GM12878 (cell line): ENCODE measurements around the gene TMEM167B. TPM values are rescaled to one million over a fixed set of nuclear protein-coding genes. Genes with fewer than 3 reads are reported as not detected.
A peak's percentile ranks its signal among the peaks of the same experiment; 100 is the strongest.

Experiments used
- ATAC-seq: fragments of 200-7000 bp; cut with Tn5 transposase; 3 replicates; pipeline ENCODE4 v1.9.1; 2020; ENCODE audit warnings: mild to moderate bottlenecking, moderate library complexity
- Bru-seq: library from RNA; stranded (reverse); fragments of 400-500 nt; gene quantifications from one replicate; lab custom pipeline; 2021; lab: Mats Ljungman, UMichigan
- BruChase-seq, 2 experiments: library from RNA; stranded (reverse); fragments of 400-500 nt; gene quantifications; one replicate each; lab custom pipeline; 2021; lab: Mats Ljungman, UMichigan
- BruUV-seq: library from RNA; stranded (reverse); fragments of 400-500 nt; replicated peaks from 2 replicates; lab custom pipeline; 2021; lab: Mats Ljungman, UMichigan
- CTCF ChIA-PET: fragments of 300-600 bp; sonication (Branson Sonifier 250); formaldehyde crosslinking; extraction: SDS; loops from one replicate; lab custom pipeline; 2021; ENCODE audit warnings: inconsistent platforms; lab: Yijun Ruan, JAX
- POLR2A ChIA-PET: fragments of 350-600 bp; formaldehyde crosslinking; extraction: SDS; loops from one replicate; lab custom pipeline; 2021; ENCODE audit warnings: inconsistent platforms; lab: Charles Lee
- RAD21 ChIA-PET: fragments of 300-600 bp; sonication (Branson Sonifier 250); formaldehyde crosslinking; loops from one replicate; lab custom pipeline; 2023; ENCODE audit warnings: antibody characterized with exemption; ENCODE audit not compliant: unreplicated experiment; lab: Charles Lee
- SMC1A ChIA-PET: fragments of 300-600 bp; sonication (Branson Sonifier 250); formaldehyde crosslinking; loops from one replicate; lab custom pipeline; 2023; ENCODE audit not compliant: unreplicated experiment, uncharacterized antibody; lab: Charles Lee
- DNase-seq: peaks from one replicate; pipeline ENCODE4 v3.0.0-alpha.2; 2011; ENCODE audit warnings: low read depth, low spot score
- FAIRE-seq: peaks from 3 replicates; lab custom pipeline; 2011; peaks lifted over from hg19 to GRCh38; lab: Jason Lieb, UNC
- H2AFZ ChIP-seq: 2 replicates; pipeline ENCODE4 v1.6.0; 2011; ENCODE audit warnings: low read depth, low read length, control low read depth; ENCODE audit not compliant: control insufficient read depth
- H3K27ac ChIP-seq: 2 replicates; pipeline ENCODE4 v1.5.1; 2011; ENCODE audit warnings: control low read depth; ENCODE audit not compliant: control insufficient read depth, insufficient read depth
- H3K27me3 ChIP-seq, 2 experiments: replicated peaks in 1 of 2; 2 replicates each; pipeline versions ENCODE4 v1.6.0 to v1.6.1; 2011; ENCODE audit warnings: low read length in 1 of 2; ENCODE audit not compliant: control insufficient read depth in 2 of 2, insufficient read depth in 2 of 2
- H3K36me3 ChIP-seq, 2 experiments: 2 replicates each; pipeline ENCODE4 v1.5.1; 2011; ENCODE audit warnings: low read length in 1 of 2; ENCODE audit not compliant: control insufficient read depth in 2 of 2, insufficient read depth in 2 of 2
- H3K4me1 ChIP-seq: 2 replicates; pipeline ENCODE4 v1.6.1; 2011; ENCODE audit warnings: mild to moderate bottlenecking, low read length, moderate library complexity, mixed read lengths; ENCODE audit not compliant: control insufficient read depth, insufficient read depth
- H3K4me2 ChIP-seq: 2 replicates; pipeline ENCODE4 v1.6.0; 2011; ENCODE audit warnings: control low read depth; ENCODE audit not compliant: control insufficient read depth, insufficient read depth
- H3K4me3 ChIP-seq: fragments of 200-600 bp; sonication (generic); 2 replicates; pipeline ENCODE4 v1.5.1; 2016
- H3K79me2 ChIP-seq: 2 replicates; pipeline ENCODE4 v1.6.0; 2011; ENCODE audit warnings: low read length; ENCODE audit not compliant: control insufficient read depth, insufficient read depth
- H3K9ac ChIP-seq: 2 replicates; pipeline ENCODE4 v1.8.0; 2011; ENCODE audit warnings: low read length, control low read depth, mixed read lengths; ENCODE audit not compliant: control insufficient read depth, insufficient read depth
- H3K9me3 ChIP-seq: replicated peaks from 3 replicates; pipeline ENCODE4 v1.5.1; 2011; ENCODE audit warnings: mild to moderate bottlenecking, low read length; ENCODE audit not compliant: control insufficient read depth, insufficient read depth
- H4K20me1 ChIP-seq: 2 replicates; pipeline ENCODE4 v1.6.0; 2011; ENCODE audit not compliant: control insufficient read depth, insufficient read depth
- BHLHE40 ChIP-seq, 2 experiments: fragments of 450-650 bp in 1 of 2; IDR thresholded peaks; 2 replicates each; pipeline ENCODE4 v1.6.1; 2011 to 2017; ENCODE audit warnings: low read depth in 2 of 2, borderline replicate concordance in 1 of 2, improper control_type of control experiment in 1 of 2, low read length in 1 of 2, mild to moderate bottlenecking in 1 of 2
- CBX5 ChIP-seq: sonication (generic); IDR thresholded peaks from 2 replicates; pipeline ENCODE4 v1.6.1; 2016; ENCODE audit warnings: low read depth, moderate library complexity, mild to moderate bottlenecking, inconsistent platforms
- CHD1 ChIP-seq: IDR thresholded peaks from 2 replicates; pipeline ENCODE4 v1.6.1; 2012; ENCODE audit warnings: low read depth, low read length, improper control_type of control experiment
- JUNB ChIP-seq: IDR thresholded peaks from 2 replicates; pipeline ENCODE4 v1.6.1; 2016; ENCODE audit warnings: antibody characterized with exemption, mild to moderate bottlenecking
- NFYA ChIP-seq: IDR thresholded peaks from 2 replicates; pipeline ENCODE4 v1.6.1; 2011; ENCODE audit warnings: low read depth, mild to moderate bottlenecking, low read length, improper control_type of control experiment, borderline replicate concordance
- POLR2A ChIP-seq: IDR thresholded peaks from 2 replicates; pipeline ENCODE4 v1.6.1; 2011; ENCODE audit warnings: low read depth, mild to moderate bottlenecking, low read length
- SMAD5 ChIP-seq: IDR thresholded peaks from 2 replicates; pipeline ENCODE4 v1.6.1; 2016; ENCODE audit warnings: antibody characterized with exemption, low read depth
- SREBF2 ChIP-seq: IDR thresholded peaks from 2 replicates; pipeline ENCODE4 v1.6.1; 2012; ENCODE audit warnings: mild to moderate bottlenecking, low read length
- SUPT20H ChIP-seq: IDR thresholded peaks from 2 replicates; pipeline ENCODE4 v1.6.1; 2011; ENCODE audit warnings: low read depth, mild to moderate bottlenecking, low read length, moderate library complexity, borderline replicate concordance; ENCODE audit not compliant: control insufficient read depth
- TCF12 ChIP-seq: IDR thresholded peaks from 2 replicates; pipeline ENCODE4 v1.6.1; 2011; ENCODE audit warnings: low read depth, mild to moderate bottlenecking, low read length
- TCF7 ChIP-seq: IDR thresholded peaks from 2 replicates; pipeline ENCODE4 v1.6.1; 2014; ENCODE audit warnings: antibody characterized with exemption, borderline replicate concordance
- YBX1 ChIP-seq: fragments of 450-650 bp; IDR thresholded peaks from 2 replicates; pipeline ENCODE4 v1.6.1; 2016; ENCODE audit warnings: antibody characterized with exemption
- WGBS: methylation state at CpG from one replicate; pipeline ENCODE4 v1.1.6; 2016; ENCODE audit warnings: low lambda C conversion rate; ENCODE audit not compliant: insufficient replicate concordance, insufficient coverage; ENCODE audit errors: missing lambda C conversion rate; 5-methylcytosine and 5-hydroxymethylcytosine counted together
- in situ Hi-C: fragments of 300-500 bp; cut with MboI; formaldehyde crosslinking; loops from 9 replicates; pipeline ENCODE4 v1.14.3; 2018; ENCODE audit warnings: mixed read lengths
- intact Hi-C: fragments of 100-400 bp; cut with micrococcal nuclease; formaldehyde crosslinking; loops from one replicate; pipeline ENCODE4 v1.14.2; 2022; ENCODE audit not compliant: unreplicated experiment
- long read RNA-seq, 2 experiments: library from polyadenylated mRNA; unstranded; transcript quantifications; one replicate each; pipeline ENCODE4 v2.0.0, GENCODE V29; 2019 to 2020
- polyA minus RNA-seq, 3 experiments: library from RNA; depleted of rRNA, polyadenylated mRNA; stranded (reverse); fragments of >200 nt; gene quantifications; 2 replicates each; pipeline ENCODE4 v1.2.3, GENCODE V29; 2011
- polyA plus RNA-seq, 11 experiments: library from polyadenylated mRNA; depleted of rRNA in 4 of 11; unstranded in 6 of 11; stranded (reverse) in 5 of 11; fragments of >200 nt; fragmentation: Nextera tagmentation in 4 of 11; fragmentation: Illumina TruSeq in 1 of 11; extraction: Ambion mirVana in 4 of 11; extraction: Trizol in 1 of 11; gene quantifications; 1 replicate in 1 of 11; 2 replicates in 10 of 11; pipeline versions ENCODE4 v1.2.1 to v1.2.3, GENCODE V29; 2011 to 2016; ENCODE audit warnings: inconsistent platforms in 2 of 11, missing spikeins in 2 of 11, low read depth in 1 of 11
- total RNA-seq, 4 experiments: library from RNA; depleted of rRNA in 3 of 4; stranded (reverse); fragments of >200 nt in 3 of 4; fragmentation: Illumina TruSeq in 1 of 4; extraction: Trizol in 1 of 4; gene quantifications; 2 replicates each; pipeline versions ENCODE4 v1.2.1 to v1.2.3, GENCODE V29; 2013 to 2021
- TF ChIP-seq, protein P1 (sequence below): fragments of 450-650 bp; IDR thresholded peaks from 2 replicates; pipeline ENCODE4 v1.6.1; 2016; ENCODE audit warnings: mild to moderate bottlenecking
- TF ChIP-seq, protein P2 (sequence below): fragments of 450-650 bp; conservative IDR thresholded peaks from 2 replicates; pipeline ENCODE4 v1.6.1; 2017; ENCODE audit warnings: mild to moderate bottlenecking, moderate library complexity

Gene TMEM167B
- 13.5 and 15.1 TPM in 2 replicates for total RNA-seq (2013; cell fraction: nucleolus; rRNA removed)
- total RNA-seq (2014; rRNA removed) (20.6 and 23.7 TPM in 2 replicates), total RNA-seq (2014; rRNA removed; fragmentation: Illumina TruSeq; extraction: Trizol) (21.8 and 22.5 TPM in 2 replicates), total RNA-seq (2021) (26.1 and 27.1 TPM in 2 replicates), polyA plus RNA-seq (2011; rRNA removed) (20.9 and 21.6 TPM in 2 replicates), polyA plus RNA-seq (2014; fragmentation: Illumina TruSeq; extraction: Trizol) (24.5 and 26.9 TPM in 2 replicates), polyA plus RNA-seq (2014; fragmentation: Nextera tagmentation; extraction: Ambion mirVana) (10 to 100 TPM; 15.6 to 24.8 TPM), polyA plus RNA-seq (2014; rRNA removed) (17.0 and 17.6 TPM in 2 replicates), polyA plus RNA-seq (2016; fragmentation: Nextera tagmentation; extraction: Ambion mirVana) (10 to 100 TPM; 17.2 to 17.7 TPM), polyA minus RNA-seq (2011; rRNA and poly(A)+ RNA removed) (10.5 and 10.6 TPM in 2 replicates), Bru-seq, nascent RNA (percentile 91 among the genes with signal in this experiment), BruChase-seq, experiment 1, labeled RNA remaining after a 6-hour chase (percentile 95 among the genes with signal in this experiment), BruChase-seq, experiment 2, labeled RNA remaining after a 2-hour chase (percentile 98 among the genes with signal in this experiment)
- 20.2 TPM for polyA plus RNA-seq (2011; ENCODE audit: low read depth)
- 13.0 and 14.3 TPM in 2 replicates for polyA plus RNA-seq (2011; cell fraction: cytosol; rRNA removed)
- polyA plus RNA-seq (2011; cell fraction: nucleus; rRNA removed), result 8.7 and 10.9 TPM in 2 replicates
- polyA plus RNA-seq (2012), result 26.1 and 28.5 TPM in 2 replicates
- 6.4 and 6.9 TPM in 2 replicates for polyA minus RNA-seq (2011; cell fraction: cytosol; rRNA and poly(A)+ RNA removed)
- polyA minus RNA-seq (2011; cell fraction: nucleus; rRNA and poly(A)+ RNA removed), result 4.8 and 5.5 TPM in 2 replicates
- long read RNA-seq, experiment 1, partial matches to known transcripts, result 0 of 5 reads
- long read RNA-seq, experiment 1, other reads (novel, unspliced or antisense), result 1 of 5 reads
- long read RNA-seq, experiment 2, transcript TMEM167B-201 (3 exons, 3,730 nt), result major isoform, 88 of 111 reads
- long read RNA-seq, experiment 2, partial matches to known transcripts, result 13 of 111 reads
- long read RNA-seq, experiment 2, other reads (novel, unspliced or antisense), result 8 of 111 reads

DNA sequence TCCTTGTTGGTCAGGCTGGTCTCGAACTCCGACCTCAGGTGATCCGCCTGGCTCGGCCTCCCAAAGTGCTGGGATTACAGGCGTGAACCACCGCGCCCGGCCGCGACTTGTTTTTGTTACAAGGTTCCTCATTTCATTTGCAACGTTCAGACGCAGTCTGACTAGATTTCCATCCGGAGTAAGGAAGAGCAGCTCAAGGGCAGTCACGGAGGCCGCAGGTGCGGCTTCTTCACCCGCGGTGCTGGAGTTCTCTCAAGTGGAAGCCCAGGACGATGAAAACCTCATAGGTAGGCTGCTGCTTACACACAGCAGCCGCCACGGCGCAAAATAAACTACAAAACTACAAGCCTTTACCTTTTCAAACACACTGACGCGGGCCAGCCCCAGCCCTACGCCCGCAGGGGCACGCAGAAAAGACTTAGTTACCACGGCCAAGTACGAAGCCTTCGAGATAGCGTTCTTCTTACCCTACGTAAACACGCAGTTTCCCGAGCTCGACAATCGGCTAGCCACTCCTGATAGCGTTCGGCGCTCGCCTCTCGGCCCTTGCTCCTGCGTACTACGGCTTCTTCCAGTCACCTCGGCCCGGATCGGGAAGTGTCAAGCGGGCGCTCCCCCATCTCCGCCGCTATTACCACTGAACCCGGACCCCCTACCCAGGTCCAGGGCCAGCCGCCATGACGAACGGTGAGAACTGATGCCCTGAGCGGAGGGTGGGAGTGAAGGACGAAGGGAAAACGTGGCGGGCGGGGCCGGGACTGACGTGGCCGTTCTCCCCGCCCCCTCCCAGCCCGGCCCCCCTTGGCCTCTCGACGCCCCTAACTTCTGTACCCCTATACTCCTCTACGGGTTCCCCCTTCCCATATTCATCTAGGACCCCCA lies at the start of gene TMEM167B:
Gene TMEM167B (plus strand): TSS at position 569 of the 882 bp plus-strand sequence. CDS start 109 bp downstream, at position 678.
- POLR2A ChIA-PET, result interaction anchor here (0.9 to 3.3 kb wide), 5 partner anchors 10 to 126 kb away, joined by 3 to 24 read pairs (median 10); partner anchors contain the start of genes SARS1, TAF13 and WDR47
- Histone ChIP-seq H3K79me2 (peaks cover 30% of the 10 kb centered on the region), H4K20me1 (no peaks in the 10 kb centered on the region), H3K9me3 (no peaks in the 10 kb centered on the region), H3K27ac (peak within 1 kb of the TSS; percentile 91), H3K4me3 (peak within 1 kb of the TSS; percentile 95), H2AFZ (peak within 1 kb of the TSS; percentile 97), H3K4me1 (peaks cover 9% of the 10 kb centered on the region), H3K9ac (peak within 1 kb of the TSS; percentile 69), H3K27me3 (no peaks in the 10 kb centered on the region), H3K4me2 (peak within 1 kb of the TSS; percentile 90), H3K36me3 (peaks cover 0 to 9% of the 10 kb centered on the region in 2 experiments; a peak in 3 of 4 replicates)
- CTCF ChIA-PET, result interaction anchor here (1.0 to 6.5 kb wide), 4 partner anchors 8 to 21 kb away, joined by 5 to 35 read pairs (median 22); partner anchors contain the start of gene TAF13
- in situ Hi-C loops, result no loop called here
- peak; percentile 78 for DNase-seq
- SMC1A ChIA-PET, result interaction anchor here (3.8 to 4.4 kb wide), 2 partner anchors 10 to 14 kb away, joined by 22 to 25 read pairs; partner anchors contain the start of gene TAF13
- FAIRE-seq, result peak; percentile 90
- RAD21 ChIA-PET, result interaction anchor here (0.6 to 2.7 kb wide), 6 partner anchors 8 to 263 kb away, joined by 3 to 19 read pairs (median 4); partner anchors contain the start of gene TAF13
- 11% methylated on average over 59 of the region's 67 CpGs for WGBS
- intact Hi-C loops, result no loop called here
- TSS peak; percentile 98 for BruUV-seq
- peak; percentile 89 for ATAC-seq
- TF ChIP-seq SUPT20H (no peak), YBX1 (no peak), JUNB (no peak), SREBF2 (no peak), CBX5 (peak; percentile 67; the same call in 1 of the 2 replicates), TCF7 (no peak), NFYA (no peak), SMAD5 (peak; percentile 82), CHD1 (0 out of 2 replicates have a peak, but pooled peaks have one; percentile 5), POLR2A (peak; percentile 89), TCF12 (0 out of 2 replicates have a peak, but pooled peaks have one; percentile 49), BHLHE40 (IDR thresholded peaks at IDR 0.05; ENCODE audit: borderline replicate concordance in 1 of 2, low read depth in 2 of 2, low read length in 1 of 2) (peak; percentile 64 to 77; a peak in 2 of 4 replicates)
- TF ChIP-seq, protein P1, sequence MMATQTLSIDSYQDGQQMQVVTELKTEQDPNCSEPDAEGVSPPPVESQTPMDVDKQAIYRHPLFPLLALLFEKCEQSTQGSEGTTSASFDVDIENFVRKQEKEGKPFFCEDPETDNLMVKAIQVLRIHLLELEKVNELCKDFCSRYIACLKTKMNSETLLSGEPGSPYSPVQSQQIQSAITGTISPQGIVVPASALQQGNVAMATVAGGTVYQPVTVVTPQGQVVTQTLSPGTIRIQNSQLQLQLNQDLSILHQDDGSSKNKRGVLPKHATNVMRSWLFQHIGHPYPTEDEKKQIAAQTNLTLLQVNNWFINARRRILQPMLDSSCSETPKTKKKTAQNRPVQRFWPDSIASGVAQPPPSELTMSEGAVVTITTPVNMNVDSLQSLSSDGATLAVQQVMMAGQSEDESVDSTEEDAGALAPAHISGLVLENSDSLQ, result peak; percentile 52
- TF ChIP-seq, protein P2, sequence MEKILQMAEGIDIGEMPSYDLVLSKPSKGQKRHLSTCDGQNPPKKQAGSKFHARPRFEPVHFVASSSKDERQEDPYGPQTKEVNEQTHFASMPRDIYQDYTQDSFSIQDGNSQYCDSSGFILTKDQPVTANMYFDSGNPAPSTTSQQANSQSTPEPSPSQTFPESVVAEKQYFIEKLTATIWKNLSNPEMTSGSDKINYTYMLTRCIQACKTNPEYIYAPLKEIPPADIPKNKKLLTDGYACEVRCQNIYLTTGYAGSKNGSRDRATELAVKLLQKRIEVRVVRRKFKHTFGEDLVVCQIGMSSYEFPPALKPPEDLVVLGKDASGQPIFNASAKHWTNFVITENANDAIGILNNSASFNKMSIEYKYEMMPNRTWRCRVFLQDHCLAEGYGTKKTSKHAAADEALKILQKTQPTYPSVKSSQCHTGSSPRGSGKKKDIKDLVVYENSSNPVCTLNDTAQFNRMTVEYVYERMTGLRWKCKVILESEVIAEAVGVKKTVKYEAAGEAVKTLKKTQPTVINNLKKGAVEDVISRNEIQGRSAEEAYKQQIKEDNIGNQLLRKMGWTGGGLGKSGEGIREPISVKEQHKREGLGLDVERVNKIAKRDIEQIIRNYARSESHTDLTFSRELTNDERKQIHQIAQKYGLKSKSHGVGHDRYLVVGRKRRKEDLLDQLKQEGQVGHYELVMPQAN, result 0 out of 2 replicates have a peak, but pooled peaks have one; percentile 76
